OCI-LY1 (cell line): Measurements from ENCODE around the gene CAPZA1.

Experiments used
- H2AFZ ChIP-seq: fragments of 200-600 bp; sonication (generic), shearing (Covaris generic); 2 replicates; pipeline ENCODE4 v1.6.0; 2014; ENCODE audit warnings: antibody characterized with exemption, mild to moderate bottlenecking, low read length
- H3F3A ChIP-seq: fragments of 200-600 bp; sonication (generic), shearing (Covaris generic); 2 replicates; pipeline ENCODE4 v1.6.0; 2014; ENCODE audit warnings: mild to moderate bottlenecking, antibody characterized with exemption, low read length, moderate library complexity; ENCODE audit not compliant: insufficient read depth
- H3K27ac ChIP-seq: fragments of 200-600 bp; sonication (generic); 2 replicates; pipeline ENCODE4 v1.5.1; 2014; ENCODE audit warnings: low read length, mixed run types, mild to moderate bottlenecking, low read depth; ENCODE audit not compliant: poor library complexity, severe bottlenecking
- H3K27me3 ChIP-seq: fragments of 200-600 bp; sonication (generic); 2 replicates; pipeline ENCODE4 v1.6.0; 2014; ENCODE audit warnings: antibody characterized with exemption, mild to moderate bottlenecking, low read length, moderate library complexity; ENCODE audit not compliant: insufficient read depth
- H3K36me3 ChIP-seq: fragments of 200-600 bp; sonication (generic); 2 replicates; pipeline ENCODE4 v1.6.1; 2014; ENCODE audit warnings: mild to moderate bottlenecking, antibody characterized with exemption, low read length, moderate library complexity, mixed read lengths; ENCODE audit not compliant: insufficient read depth
- H3K4me1 ChIP-seq: fragments of 200-600 bp; sonication (generic); 2 replicates; pipeline ENCODE4 v1.5.1; 2014; ENCODE audit warnings: mild to moderate bottlenecking, low read length, moderate library complexity; ENCODE audit not compliant: insufficient read depth, severe bottlenecking
- H3K4me2 ChIP-seq: fragments of 200-600 bp; sonication (generic), shearing (Covaris generic); 2 replicates; pipeline ENCODE4 v1.6.1; 2014; ENCODE audit warnings: low read length
- H3K4me3 ChIP-seq: fragments of 200-600 bp; sonication (generic); 2 replicates; pipeline ENCODE4 v1.5.1; 2014; ENCODE audit warnings: low read length, low read depth, mild to moderate bottlenecking, mixed read lengths; ENCODE audit not compliant: poor library complexity, severe bottlenecking
- H3K79me2 ChIP-seq: fragments of 200-600 bp; shearing (Covaris generic); 2 replicates; pipeline ENCODE4 v1.6.1; 2016; ENCODE audit warnings: mixed run types, low read length, mixed read lengths; ENCODE audit not compliant: insufficient read depth
- H3K9ac ChIP-seq: fragments of 200-600 bp; sonication (generic), shearing (Covaris generic); 2 replicates; pipeline ENCODE4 v1.6.1; 2014; ENCODE audit warnings: mild to moderate bottlenecking, low read length, mixed read lengths
- H3K9me2 ChIP-seq: fragments of 200-600 bp; sonication (generic), shearing (Covaris generic); 2 replicates; pipeline ENCODE4 v1.6.1; 2014; ENCODE audit warnings: low read depth, mild to moderate bottlenecking, low read length, mixed read lengths
- H3K9me3 ChIP-seq: fragments of 200-600 bp; shearing (Covaris generic); 2 replicates; pipeline ENCODE4 v1.6.1; 2014; ENCODE audit warnings: low read length, mixed read lengths
- H4K20me1 ChIP-seq: fragments of 200-600 bp; sonication (generic), shearing (Covaris generic); 2 replicates; pipeline ENCODE4 v1.6.0; 2016; ENCODE audit warnings: mild to moderate bottlenecking, low read length; ENCODE audit not compliant: insufficient read depth
- CTCF ChIP-seq: fragments of 200-600 bp; sonication (generic), shearing (Covaris generic); IDR thresholded peaks from 2 replicates; pipeline ENCODE4 v1.5.1; 2017; ENCODE audit warnings: mild to moderate bottlenecking, antibody characterized with exemption, low read length, moderate library complexity, mixed read lengths
- EZH2 ChIP-seq: fragments of 200-600 bp; sonication (generic), shearing (Covaris generic); IDR thresholded peaks from 2 replicates; pipeline ENCODE4 v1.8.0; 2017; ENCODE audit warnings: borderline replicate concordance, mixed run types, mild to moderate bottlenecking, antibody characterized with exemption, low read length, moderate library complexity, mixed read lengths

CAPZA1 gene

GRCh38 chr1:112689842-112690237 lies 70.2 kb downstream of the CAPZA1 start:
- Histone ChIP-seq H3K79me2 (no peaks in the 10 kb centered on the region), H3K27ac (no peak overlapping the region), H2AFZ (no peak overlapping the region), H3K9ac (no peak overlapping the region), H3K9me2 (no peaks in the 10 kb centered on the region), H3F3A (no peaks in the 10 kb centered on the region), H3K4me1 (no peaks in the 10 kb centered on the region), H3K4me3 (no peak overlapping the region), H3K4me2 (no peak overlapping the region), H3K27me3 (no peaks in the 10 kb centered on the region), H4K20me1 (no peaks in the 10 kb centered on the region), H3K36me3 (peaks cover 17% of the 10 kb centered on the region), H3K9me3 (no peaks in the 10 kb centered on the region)
- TF ChIP-seq CTCF (no peak), EZH2 (no peak)

- Histone ChIP-seq H4K20me1 (no peaks in the 10 kb centered on the region), H3K27ac (no peak overlapping the region), H3K79me2 (no peaks in the 10 kb centered on the region), H3K4me2 (no peak overlapping the region), H3K9me2 (no peaks in the 10 kb centered on the region), H3K9me3 (no peaks in the 10 kb centered on the region), H3K9ac (no peak overlapping the region), H2AFZ (no peak overlapping the region), H3K4me3 (no peak overlapping the region), H3K36me3 (peaks cover 24% of the 10 kb centered on the region), H3F3A (no peaks in the 10 kb centered on the region), H3K4me1 (no peaks in the 10 kb centered on the region), H3K27me3 (no peaks in the 10 kb centered on the region)
- no peak for TF ChIP-seq CTCF
- TF ChIP-seq EZH2: no peak
Measured at GRCh38 chr1:112692681-112693080, 73.0 kb downstream of the CAPZA1 start.

- H3F3A ChIP-seq: no peaks in the 10 kb centered on the region
- no peak overlapping the region for H3K27ac ChIP-seq
- no peaks in the 10 kb centered on the region for H3K9me3 ChIP-seq
- no peaks in the 10 kb centered on the region for H3K4me1 ChIP-seq
- no peaks in the 10 kb centered on the region for H3K79me2 ChIP-seq
- no peaks in the 10 kb centered on the region for H3K9me2 ChIP-seq
- H2AFZ ChIP-seq: no peak overlapping the region
- no peak overlapping the region for H3K4me3 ChIP-seq
- no peaks in the 10 kb centered on the region for H3K27me3 ChIP-seq
- no peak overlapping the region for H3K9ac ChIP-seq
- TF ChIP-seq CTCF (no peak), EZH2 (no peak)
- peaks cover 26% of the 10 kb centered on the region for H3K36me3 ChIP-seq
- H4K20me1 ChIP-seq: no peaks in the 10 kb centered on the region
- H3K4me2 ChIP-seq: no peak overlapping the region
Measured at GRCh38 chr1:112693821-112694220, 74.2 kb downstream of the CAPZA1 start.
